GM12878 (cell line): ENCODE measurements around the gene ABL2. TPM values are rescaled to one million over a fixed set of nuclear protein-coding genes. Genes with fewer than 3 reads are reported as not detected.

Experiments
- ATAC-seq: fragments of 200-7000 bp; cut with Tn5 transposase; 3 replicates; pipeline ENCODE4 v1.9.1; 2020; ENCODE audit warnings: mild to moderate bottlenecking, moderate library complexity
- BruUV-seq: library from RNA; stranded (reverse); fragments of 400-500 nt; replicated peaks from 2 replicates; lab custom pipeline; 2021; lab: Mats Ljungman, UMichigan
- CTCF ChIA-PET: fragments of 300-600 bp; sonication (Branson Sonifier 250); formaldehyde crosslinking; extraction: SDS; loops from one replicate; lab custom pipeline; 2021; ENCODE audit warnings: inconsistent platforms; lab: Yijun Ruan, JAX
- POLR2A ChIA-PET: fragments of 350-600 bp; formaldehyde crosslinking; extraction: SDS; loops from one replicate; lab custom pipeline; 2021; ENCODE audit warnings: inconsistent platforms; lab: Charles Lee
- RAD21 ChIA-PET: fragments of 300-600 bp; sonication (Branson Sonifier 250); formaldehyde crosslinking; loops from one replicate; lab custom pipeline; 2023; ENCODE audit warnings: antibody characterized with exemption; ENCODE audit not compliant: unreplicated experiment; lab: Charles Lee
- SMC1A ChIA-PET: fragments of 300-600 bp; sonication (Branson Sonifier 250); formaldehyde crosslinking; loops from one replicate; lab custom pipeline; 2023; ENCODE audit not compliant: unreplicated experiment, uncharacterized antibody; lab: Charles Lee
- DNase-seq: peaks from one replicate; pipeline ENCODE4 v3.0.0-alpha.2; 2011; ENCODE audit warnings: low read depth, low spot score
- FAIRE-seq: peaks from 3 replicates; lab custom pipeline; 2011; peaks lifted over from hg19 to GRCh38; lab: Jason Lieb, UNC
- H2AFZ ChIP-seq: 2 replicates; pipeline ENCODE4 v1.6.0; 2011; ENCODE audit warnings: low read depth, low read length, control low read depth; ENCODE audit not compliant: control insufficient read depth
- H3K27ac ChIP-seq: 2 replicates; pipeline ENCODE4 v1.5.1; 2011; ENCODE audit warnings: control low read depth; ENCODE audit not compliant: control insufficient read depth, insufficient read depth
- H3K27me3 ChIP-seq, 2 experiments: replicated peaks in 1 of 2; 2 replicates each; pipeline versions ENCODE4 v1.6.0 to v1.6.1; 2011; ENCODE audit warnings: low read length in 1 of 2; ENCODE audit not compliant: control insufficient read depth in 2 of 2, insufficient read depth in 2 of 2
- H3K36me3 ChIP-seq, 2 experiments: 2 replicates each; pipeline ENCODE4 v1.5.1; 2011; ENCODE audit warnings: low read length in 1 of 2; ENCODE audit not compliant: control insufficient read depth in 2 of 2, insufficient read depth in 2 of 2
- H3K4me1 ChIP-seq: 2 replicates; pipeline ENCODE4 v1.6.1; 2011; ENCODE audit warnings: mild to moderate bottlenecking, low read length, moderate library complexity, mixed read lengths; ENCODE audit not compliant: control insufficient read depth, insufficient read depth
- H3K4me2 ChIP-seq: 2 replicates; pipeline ENCODE4 v1.6.0; 2011; ENCODE audit warnings: control low read depth; ENCODE audit not compliant: control insufficient read depth, insufficient read depth
- H3K4me3 ChIP-seq: fragments of 200-600 bp; sonication (generic); 2 replicates; pipeline ENCODE4 v1.5.1; 2016
- H3K79me2 ChIP-seq: 2 replicates; pipeline ENCODE4 v1.6.0; 2011; ENCODE audit warnings: low read length; ENCODE audit not compliant: control insufficient read depth, insufficient read depth
- H3K9ac ChIP-seq: 2 replicates; pipeline ENCODE4 v1.8.0; 2011; ENCODE audit warnings: low read length, control low read depth, mixed read lengths; ENCODE audit not compliant: control insufficient read depth, insufficient read depth
- H3K9me3 ChIP-seq: replicated peaks from 3 replicates; pipeline ENCODE4 v1.5.1; 2011; ENCODE audit warnings: mild to moderate bottlenecking, low read length; ENCODE audit not compliant: control insufficient read depth, insufficient read depth
- H4K20me1 ChIP-seq: 2 replicates; pipeline ENCODE4 v1.6.0; 2011; ENCODE audit not compliant: control insufficient read depth, insufficient read depth
- ATF3 ChIP-seq: IDR thresholded peaks from 2 replicates; pipeline ENCODE4 v1.6.1; 2011; ENCODE audit warnings: low read depth, mild to moderate bottlenecking, low read length, moderate library complexity, borderline replicate concordance; ENCODE audit errors: extremely low read depth
- CBX3 ChIP-seq: fragments of 200-600 bp; sonication (generic); IDR thresholded peaks from 2 replicates; pipeline ENCODE4 v1.6.1; 2016; ENCODE audit warnings: low read depth, borderline replicate concordance
- EED ChIP-seq: sonication (generic); IDR thresholded peaks from 2 replicates; pipeline ENCODE4 v1.6.1; 2016; ENCODE audit warnings: antibody characterized with exemption, low read depth
- EGR1 ChIP-seq, 2 experiments: IDR thresholded peaks; 1 replicate in 1 of 2; 2 replicates in 1 of 2; pipeline ENCODE4 v1.6.1; 2011 to 2012; ENCODE audit warnings: low read depth in 2 of 2, low read length in 2 of 2, borderline replicate concordance in 1 of 2, mild to moderate bottlenecking in 1 of 2, moderate library complexity in 1 of 2
- EP300 ChIP-seq, 2 experiments: fragments of 150-350 bp in 1 of 2; IDR thresholded peaks; 2 replicates each; pipeline ENCODE4 v1.6.1; 2011 to 2012; ENCODE audit warnings: low read depth in 2 of 2, low read length in 2 of 2, borderline replicate concordance in 1 of 2, improper control_type of control experiment in 1 of 2, inconsistent platforms in 1 of 2; ENCODE audit not compliant: control insufficient read depth in 1 of 2
- FOXK2 ChIP-seq: fragments of 450-650 bp; IDR thresholded peaks from 2 replicates; pipeline ENCODE4 v1.6.1; 2017; ENCODE audit warnings: mild to moderate bottlenecking, moderate library complexity
- KDM1A ChIP-seq: fragments of 200-600 bp; sonication (generic); IDR thresholded peaks from 2 replicates; pipeline ENCODE4 v1.6.1; 2016; ENCODE audit warnings: borderline replicate concordance
- MTA2 ChIP-seq: fragments of 450-650 bp; IDR thresholded peaks from 2 replicates; pipeline ENCODE4 v1.6.1; 2016; ENCODE audit warnings: low read depth, mild to moderate bottlenecking, moderate library complexity
- MXI1 ChIP-seq: fragments of 150-350 bp; IDR thresholded peaks from 2 replicates; pipeline ENCODE4 v1.6.1; 2011; ENCODE audit warnings: low read depth, mild to moderate bottlenecking, inconsistent platforms, low read length, improper control_type of control experiment
- NRF1 ChIP-seq: conservative IDR thresholded peaks from 2 replicates; pipeline ENCODE4 v1.6.1; 2011; ENCODE audit warnings: mild to moderate bottlenecking, low read depth, low read length, improper control_type of control experiment
- POU2F2 ChIP-seq: IDR thresholded peaks from 3 replicates; pipeline ENCODE4 v1.6.1; 2011; ENCODE audit warnings: low read depth, mild to moderate bottlenecking, low read length, borderline replicate concordance
- RAD51 ChIP-seq: fragments of 450-650 bp; IDR thresholded peaks from 2 replicates; pipeline ENCODE4 v1.6.1; 2016; ENCODE audit warnings: moderate library complexity, mild to moderate bottlenecking, inconsistent platforms
- RCOR1 ChIP-seq: conservative IDR thresholded peaks from 2 replicates; pipeline ENCODE4 v1.6.1; 2012; ENCODE audit warnings: low read depth, low read length, improper control_type of control experiment
- SMAD1 ChIP-seq: fragments of 450-650 bp; IDR thresholded peaks from 2 replicates; pipeline ENCODE4 v1.6.1; 2018; ENCODE audit warnings: mild to moderate bottlenecking, low read depth; ENCODE audit not compliant: partially characterized antibody
- SRF ChIP-seq, 2 experiments: IDR thresholded peaks; 2 replicates each; pipeline ENCODE4 v1.6.1; 2011; ENCODE audit warnings: low read depth in 2 of 2, low read length in 2 of 2, mild to moderate bottlenecking in 1 of 2, moderate library complexity in 1 of 2
- TAF1 ChIP-seq: IDR thresholded peaks from 2 replicates; pipeline ENCODE4 v1.6.1; 2011; ENCODE audit warnings: mild to moderate bottlenecking, low read depth, low read length, borderline replicate concordance
- YBX1 ChIP-seq: fragments of 450-650 bp; IDR thresholded peaks from 2 replicates; pipeline ENCODE4 v1.6.1; 2016; ENCODE audit warnings: antibody characterized with exemption
- ZBED1 ChIP-seq: IDR thresholded peaks from 2 replicates; pipeline ENCODE4 v1.6.1; 2016; ENCODE audit warnings: borderline replicate concordance
- ZNF217 ChIP-seq: fragments of 450-650 bp; IDR thresholded peaks from 2 replicates; pipeline ENCODE4 v1.6.1; 2017; ENCODE audit warnings: antibody characterized with exemption, mild to moderate bottlenecking
- WGBS: methylation state at CpG from one replicate; pipeline ENCODE4 v1.1.6; 2016; ENCODE audit warnings: low lambda C conversion rate; ENCODE audit not compliant: insufficient replicate concordance, insufficient coverage; ENCODE audit errors: missing lambda C conversion rate; 5-methylcytosine and 5-hydroxymethylcytosine counted together
- in situ Hi-C: fragments of 300-500 bp; cut with MboI; formaldehyde crosslinking; loops from 9 replicates; pipeline ENCODE4 v1.14.3; 2018; ENCODE audit warnings: mixed read lengths
- intact Hi-C: fragments of 100-400 bp; cut with micrococcal nuclease; formaldehyde crosslinking; loops from one replicate; pipeline ENCODE4 v1.14.2; 2022; ENCODE audit not compliant: unreplicated experiment
- polyA plus RNA-seq, 11 experiments: library from polyadenylated mRNA; depleted of rRNA in 4 of 11; unstranded in 6 of 11; stranded (reverse) in 5 of 11; fragments of >200 nt; fragmentation: Nextera tagmentation in 4 of 11; fragmentation: Illumina TruSeq in 1 of 11; extraction: Ambion mirVana in 4 of 11; extraction: Trizol in 1 of 11; gene quantifications; 1 replicate in 1 of 11; 2 replicates in 10 of 11; pipeline versions ENCODE4 v1.2.1 to v1.2.3, GENCODE V29; 2011 to 2016; ENCODE audit warnings: inconsistent platforms in 2 of 11, missing spikeins in 2 of 11, low read depth in 1 of 11
- total RNA-seq, 4 experiments: library from RNA; depleted of rRNA in 3 of 4; stranded (reverse); fragments of >200 nt in 3 of 4; fragmentation: Illumina TruSeq in 1 of 4; extraction: Trizol in 1 of 4; gene quantifications; 2 replicates each; pipeline versions ENCODE4 v1.2.1 to v1.2.3, GENCODE V29; 2013 to 2021
- TF ChIP-seq, protein P1 (sequence below): fragments of 450-650 bp; IDR thresholded peaks from 2 replicates; pipeline ENCODE4 v1.6.1; 2016; ENCODE audit warnings: mild to moderate bottlenecking
- TF ChIP-seq, protein P2 (sequence below): fragments of 450-650 bp; IDR thresholded peaks from 2 replicates; pipeline ENCODE4 v1.6.1; 2014; ENCODE audit warnings: mild to moderate bottlenecking
- TF ChIP-seq, protein P3 (sequence below): IDR thresholded peaks from 2 replicates; pipeline ENCODE4 v1.6.1; 2012; ENCODE audit warnings: low read depth, low read length, improper control_type of control experiment

Gene ABL2
- total and polyA plus RNA-seq, 10 of the 15 experiments (the other 5 are each of a cell fraction or from before 2014, with no cell fraction given), result 0.57 to 9.4 (median 3.6) TPM

GRCh38 chr1:179103999-179104398 lies 125.5 kb downstream of the ABL2 start (continued):
- TF ChIP-seq, protein P1, sequence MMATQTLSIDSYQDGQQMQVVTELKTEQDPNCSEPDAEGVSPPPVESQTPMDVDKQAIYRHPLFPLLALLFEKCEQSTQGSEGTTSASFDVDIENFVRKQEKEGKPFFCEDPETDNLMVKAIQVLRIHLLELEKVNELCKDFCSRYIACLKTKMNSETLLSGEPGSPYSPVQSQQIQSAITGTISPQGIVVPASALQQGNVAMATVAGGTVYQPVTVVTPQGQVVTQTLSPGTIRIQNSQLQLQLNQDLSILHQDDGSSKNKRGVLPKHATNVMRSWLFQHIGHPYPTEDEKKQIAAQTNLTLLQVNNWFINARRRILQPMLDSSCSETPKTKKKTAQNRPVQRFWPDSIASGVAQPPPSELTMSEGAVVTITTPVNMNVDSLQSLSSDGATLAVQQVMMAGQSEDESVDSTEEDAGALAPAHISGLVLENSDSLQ, result no peak
- TF ChIP-seq RCOR1, result no peak
- TF ChIP-seq EP300 (IDR thresholded peaks at IDR 0.05; ENCODE audit: borderline replicate concordance in 1 of 2, control insufficient read depth in 1 of 2, low read depth in 2 of 2, low read length in 2 of 2), result no peak
- TF ChIP-seq NRF1, result no peak
- no peak for TF ChIP-seq MTA2

- Histone ChIP-seq H4K20me1 (no peaks in the 10 kb centered on the region), H3K27me3 (no peaks in the 10 kb centered on the region), H3K4me2 (no peak overlapping the region), H3K9ac (no peak overlapping the region), H3K36me3 (peaks cover 3 to 8% of the 10 kb centered on the region in 2 experiments), H2AFZ (no peak overlapping the region), H3K4me3 (no peak overlapping the region), H3K4me1 (no peaks in the 10 kb centered on the region), H3K79me2 (no peaks in the 10 kb centered on the region), H3K27ac (no peak overlapping the region), H3K9me3 (no peaks in the 10 kb centered on the region)
- intact Hi-C loops (no loop called here), in situ Hi-C loops (no loop called here)
- 82% methylated on average over 4 of the region's 4 CpGs for WGBS
- RAD21 ChIA-PET, result no interaction called here
- BruUV-seq, result no TSS peak
- POLR2A ChIA-PET, result interaction anchor here (0.6 kb wide), 2 partner anchors 102 to 498 kb away, joined by 3 to 5 read pairs; no protein-coding TSS in a partner anchor
- SMC1A ChIA-PET, result no interaction called here
- FAIRE-seq (no peak), ATAC-seq (no peak), DNase-seq (no peak)
- CTCF ChIA-PET, result interaction anchor here (1.8 kb wide), 1 partner anchor 150 kb away, joined by 4 read pairs; no protein-coding TSS in a partner anchor
- TF ChIP-seq MXI1 (no peak), FOXK2 (no peak), RCOR1 (no peak), YBX1 (no peak), ZNF217 (no peak), EGR1 (IDR thresholded peaks at IDR 0.05; ENCODE audit: borderline replicate concordance in 1 of 2, low read depth in 2 of 2, low read length in 2 of 2) (no peak), CBX3 (no peak), POU2F2 (no peak), ZBED1 (no peak), TAF1 (no peak), ATF3 (no peak), KDM1A (no peak), RAD51 (no peak), EED (no peak), SMAD1 (no peak), SRF (IDR thresholded peaks at IDR 0.05; ENCODE audit: low read depth in 2 of 2, low read length in 2 of 2) (no peak)
- TF ChIP-seq, protein P2, sequence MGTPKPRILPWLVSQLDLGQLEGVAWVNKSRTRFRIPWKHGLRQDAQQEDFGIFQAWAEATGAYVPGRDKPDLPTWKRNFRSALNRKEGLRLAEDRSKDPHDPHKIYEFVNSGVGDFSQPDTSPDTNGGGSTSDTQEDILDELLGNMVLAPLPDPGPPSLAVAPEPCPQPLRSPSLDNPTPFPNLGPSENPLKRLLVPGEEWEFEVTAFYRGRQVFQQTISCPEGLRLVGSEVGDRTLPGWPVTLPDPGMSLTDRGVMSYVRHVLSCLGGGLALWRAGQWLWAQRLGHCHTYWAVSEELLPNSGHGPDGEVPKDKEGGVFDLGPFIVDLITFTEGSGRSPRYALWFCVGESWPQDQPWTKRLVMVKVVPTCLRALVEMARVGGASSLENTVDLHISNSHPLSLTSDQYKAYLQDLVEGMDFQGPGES, result no peak
- TF ChIP-seq, protein P3, sequence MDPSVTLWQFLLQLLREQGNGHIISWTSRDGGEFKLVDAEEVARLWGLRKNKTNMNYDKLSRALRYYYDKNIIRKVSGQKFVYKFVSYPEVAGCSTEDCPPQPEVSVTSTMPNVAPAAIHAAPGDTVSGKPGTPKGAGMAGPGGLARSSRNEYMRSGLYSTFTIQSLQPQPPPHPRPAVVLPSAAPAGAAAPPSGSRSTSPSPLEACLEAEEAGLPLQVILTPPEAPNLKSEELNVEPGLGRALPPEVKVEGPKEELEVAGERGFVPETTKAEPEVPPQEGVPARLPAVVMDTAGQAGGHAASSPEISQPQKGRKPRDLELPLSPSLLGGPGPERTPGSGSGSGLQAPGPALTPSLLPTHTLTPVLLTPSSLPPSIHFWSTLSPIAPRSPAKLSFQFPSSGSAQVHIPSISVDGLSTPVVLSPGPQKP, result no peak
Observed at GRCh38 chr1:179101566-179101965, 127.9 kb downstream of the ABL2 start.
